HG02571 (cell line): ENCODE measurements around the gene CBFA2T3.

Source experiments
- ATAC-seq: cut with Tn5 transposase; IDR thresholded peaks from one replicate; pipeline ENCODE4 v1.9.1; 2021; ENCODE audit warnings: mild to moderate bottlenecking, moderate library complexity; ENCODE audit not compliant: unreplicated experiment

The CBFA2T3 gene

DNA sequence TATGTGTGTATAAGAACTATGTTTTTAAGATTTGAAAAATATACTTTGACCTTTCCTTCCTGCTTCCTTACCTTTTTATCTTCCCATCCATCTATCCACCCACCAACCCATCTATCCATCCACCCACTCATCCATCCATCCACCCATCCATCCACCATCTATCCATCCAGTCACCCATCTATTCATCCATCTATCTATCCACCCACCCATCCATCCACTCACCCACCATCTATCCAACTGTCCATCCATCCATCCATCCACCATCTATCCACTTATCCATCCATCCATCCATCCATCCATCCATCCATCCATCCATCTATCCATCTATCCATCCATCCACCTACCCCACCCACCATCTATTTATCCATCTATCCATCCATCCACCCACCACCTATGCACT is 12.4 kb downstream of the CBFA2T3 start:
- ATAC-seq: no peak

DNA sequence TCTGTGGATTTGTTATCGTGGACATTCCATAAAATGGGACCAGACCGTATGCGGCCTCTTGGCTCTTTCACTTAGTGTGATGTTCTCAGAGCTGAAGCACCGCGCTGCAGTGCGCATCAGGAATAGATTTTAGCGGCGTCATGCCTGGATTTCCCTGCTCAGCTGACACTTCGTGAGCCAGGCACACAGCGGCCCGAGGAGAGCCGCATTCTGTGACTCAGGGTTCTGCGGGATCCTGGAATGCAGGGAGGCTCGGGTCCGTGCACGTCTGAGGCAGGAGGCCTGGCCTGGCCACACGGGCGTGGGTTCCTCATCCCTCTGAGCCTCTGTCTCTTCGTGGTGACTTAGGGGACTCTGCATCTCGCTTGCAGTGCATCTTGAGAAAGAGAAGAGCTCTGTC is 13.4 kb downstream of the CBFA2T3 start:
- no peak for ATAC-seq

DNA sequence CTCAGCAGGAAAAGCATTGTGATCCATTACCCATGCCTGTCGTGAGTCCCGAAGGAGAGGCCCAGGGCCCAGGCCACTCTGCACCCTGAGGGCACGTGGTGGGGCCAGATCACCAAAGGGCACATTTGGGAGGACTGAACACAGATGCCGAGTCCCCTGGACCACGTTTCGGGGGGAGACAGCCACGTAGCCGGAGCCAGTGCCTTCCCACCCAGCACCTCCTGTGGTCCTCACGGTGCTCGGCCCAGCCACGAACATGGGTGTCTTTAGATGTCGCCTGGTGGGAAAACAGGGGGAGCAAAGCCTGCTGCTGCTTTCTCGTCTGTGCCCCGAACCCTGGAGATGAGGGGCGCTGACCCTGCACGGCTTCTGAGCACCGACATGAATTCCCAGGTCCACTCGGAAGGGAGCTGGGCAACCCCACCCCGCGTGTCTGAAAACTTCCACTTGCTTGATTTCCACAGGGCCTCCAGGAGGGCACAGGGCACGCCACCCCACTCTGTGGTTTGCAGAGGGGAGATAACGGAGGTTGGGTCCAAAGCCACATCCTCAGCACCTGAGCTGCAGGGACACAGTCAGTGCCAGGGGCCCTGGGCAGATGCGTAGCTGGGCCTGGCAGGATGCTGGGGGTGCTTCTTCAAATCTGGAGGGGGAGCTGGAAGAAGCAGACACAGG is 14.4 kb downstream of the CBFA2T3 start:
- ATAC-seq: no peak

DNA sequence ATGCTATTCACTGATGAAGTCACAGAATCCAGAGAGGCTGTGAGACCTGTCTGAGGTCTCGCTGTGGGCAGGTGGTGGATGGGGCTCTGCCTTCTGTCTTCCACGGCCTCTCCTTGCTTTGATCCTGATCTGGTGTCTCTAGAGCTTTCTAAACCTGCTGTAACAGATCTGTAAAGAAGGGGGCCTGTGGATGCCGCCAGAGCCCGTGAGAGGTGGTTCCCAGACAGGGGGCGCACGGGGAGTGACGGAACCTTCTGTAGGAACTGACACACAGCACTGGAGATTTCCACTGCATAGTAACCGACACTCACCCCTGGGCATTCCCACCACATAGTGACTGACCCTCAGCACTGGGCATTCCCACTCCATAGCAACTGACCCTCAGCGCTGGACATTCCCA is 16.0 kb downstream of the CBFA2T3 start:
- no peak for ATAC-seq

DNA sequence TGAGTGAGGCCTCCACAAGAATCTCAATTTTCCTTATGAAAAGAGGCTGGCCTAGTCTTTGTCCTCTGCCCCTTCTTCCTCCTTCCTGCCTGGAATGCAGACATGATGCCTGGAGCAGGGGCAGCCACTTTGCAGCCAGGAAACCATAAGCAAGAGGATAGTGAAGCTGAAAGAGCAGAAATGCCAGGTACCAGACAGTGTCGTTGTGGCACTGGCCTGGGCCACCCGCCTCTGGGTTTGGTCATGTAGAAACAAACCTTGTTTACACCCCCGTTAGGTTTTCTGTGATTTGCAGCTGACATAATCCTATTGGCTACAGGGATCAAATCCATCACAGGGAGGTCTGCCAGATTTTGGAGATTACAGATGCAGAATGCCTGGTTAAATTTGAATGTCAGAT is 16.5 kb downstream of the CBFA2T3 start:
- ATAC-seq: no peak

DNA sequence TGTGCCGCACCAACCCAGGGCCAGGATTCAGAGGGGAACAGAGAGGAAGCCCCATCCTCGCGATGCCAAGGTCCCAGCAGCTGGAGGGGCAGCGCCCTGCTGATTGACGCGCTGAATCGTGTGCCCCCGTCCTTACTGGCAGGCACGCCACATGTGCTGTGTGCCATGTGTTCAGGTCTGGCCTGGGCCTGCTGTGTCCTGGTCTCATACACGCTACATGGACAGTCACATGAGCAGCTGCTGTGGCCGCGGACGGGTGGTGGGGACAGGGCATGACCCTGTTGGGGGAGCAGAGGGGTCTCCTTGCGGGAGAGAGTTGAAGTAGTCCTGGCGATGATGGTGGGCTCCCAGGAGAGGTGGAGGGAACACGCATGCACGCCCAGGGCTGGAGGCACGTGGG is 18.0 kb downstream of the CBFA2T3 start:
- no peak for ATAC-seq

DNA sequence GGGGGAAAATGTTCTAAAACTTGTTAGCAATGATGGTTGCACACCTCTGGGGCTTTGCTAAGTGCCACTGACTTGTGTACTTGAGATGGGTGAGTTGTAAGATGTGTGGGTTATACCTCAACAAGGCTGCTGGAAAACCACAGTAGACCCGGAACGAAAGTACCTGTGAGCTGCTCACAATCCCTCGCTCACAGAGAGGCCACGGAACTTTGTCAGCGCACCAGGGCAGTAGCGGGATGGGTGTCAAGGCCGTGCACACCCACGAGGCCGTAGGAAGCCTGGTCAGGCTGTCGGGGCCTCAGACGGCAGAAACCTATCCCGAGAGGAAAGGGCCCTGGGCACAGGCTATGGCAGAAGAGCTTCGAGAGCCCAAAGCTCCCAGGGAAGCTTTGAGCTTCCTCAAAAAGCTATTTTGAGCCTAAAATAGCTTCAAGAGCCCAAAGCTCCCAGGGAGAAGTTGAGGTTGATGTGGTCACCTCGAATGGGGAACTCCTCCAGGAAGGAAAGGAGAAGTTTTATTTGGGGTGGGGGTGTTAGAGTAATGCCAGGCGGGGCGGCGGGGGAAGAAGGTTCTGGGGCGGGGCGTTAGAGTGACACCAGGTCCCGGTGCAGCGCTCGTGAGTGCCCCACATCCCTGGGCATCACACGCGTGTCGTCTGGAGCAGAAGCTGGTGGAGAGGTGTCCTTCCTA is 19.0 kb downstream of the CBFA2T3 start:
- no peak for ATAC-seq

DNA sequence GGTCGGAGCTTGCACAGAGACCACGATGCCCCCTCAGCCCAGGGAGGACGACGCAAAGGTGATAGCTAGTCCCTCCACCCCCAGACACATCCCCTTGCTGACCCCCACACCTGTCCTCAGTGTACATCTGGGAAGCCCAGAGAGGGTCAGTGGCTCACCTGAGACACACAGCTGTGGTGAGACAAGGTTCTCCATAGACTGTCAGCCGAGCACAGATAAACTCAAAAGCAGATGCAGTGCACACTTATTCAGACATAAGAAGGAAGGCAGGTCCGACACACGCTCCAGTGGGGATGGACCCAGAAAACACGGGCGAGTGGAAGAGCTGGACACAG is 19.6 kb downstream of the CBFA2T3 start:
- ATAC-seq: no peak

DNA sequence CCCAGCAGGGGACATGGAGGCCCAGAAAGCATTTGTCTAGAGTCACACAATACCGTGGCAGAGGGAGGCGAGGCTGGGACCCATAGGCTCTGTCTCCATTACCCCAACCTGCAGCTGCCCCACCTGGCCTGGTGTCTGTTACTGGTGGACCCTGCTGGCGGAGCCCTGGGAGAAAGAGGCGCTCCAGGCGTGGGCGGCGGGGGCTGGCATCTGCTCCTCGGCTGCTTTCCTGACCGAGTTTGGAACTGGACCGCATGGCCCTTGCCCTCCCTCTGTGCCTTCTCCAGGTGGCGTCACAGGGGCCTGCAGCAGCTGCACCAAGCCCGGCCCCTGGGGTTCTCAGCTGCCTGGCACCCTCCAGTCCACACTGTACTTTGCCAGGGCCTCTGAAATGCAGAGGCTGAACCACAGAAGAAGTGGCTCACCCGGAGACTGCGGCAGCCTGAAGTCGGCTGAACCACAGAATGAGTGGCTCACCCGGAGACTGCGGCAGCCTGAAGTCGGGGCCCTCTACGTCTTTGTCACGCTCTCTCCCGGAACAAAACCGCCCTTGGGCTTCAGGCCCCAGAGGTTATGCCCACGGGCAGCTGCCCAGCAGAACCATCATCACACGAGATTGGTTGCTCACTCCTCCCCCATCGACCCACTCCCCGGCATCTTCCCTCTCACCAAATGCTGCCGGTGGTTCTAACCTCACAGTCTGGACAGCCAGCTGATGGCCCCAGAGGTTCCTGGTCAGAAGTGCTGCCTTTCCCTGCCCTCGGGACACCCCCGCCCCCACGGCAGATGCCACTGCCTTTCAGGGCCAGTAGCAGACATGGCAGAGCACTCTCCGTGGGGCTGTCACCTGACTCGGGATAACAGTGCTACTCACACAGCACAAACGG is 20.2 kb downstream of the CBFA2T3 start:
- ATAC-seq: no peak

DNA sequence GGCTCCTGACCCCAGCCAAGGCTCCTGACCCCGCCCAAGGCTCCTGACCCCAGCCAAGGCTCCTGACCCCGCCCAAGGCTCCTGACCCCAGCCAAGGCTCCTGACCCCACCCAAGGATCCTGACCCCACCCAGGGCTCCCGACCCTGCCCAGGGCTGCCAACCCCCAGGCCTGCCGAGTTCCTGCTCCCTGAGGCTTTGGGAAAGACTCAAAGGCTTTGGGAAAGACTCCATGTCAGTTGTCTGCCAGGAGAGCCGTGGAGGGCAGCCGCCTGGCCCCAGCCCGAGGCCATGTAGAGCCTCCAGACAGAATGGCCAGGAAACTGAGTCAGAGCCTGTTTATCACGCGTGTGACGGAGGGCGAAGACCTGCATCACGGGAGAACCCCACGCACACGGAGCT is 21.1 kb downstream of the CBFA2T3 start:
- no peak for ATAC-seq

DNA sequence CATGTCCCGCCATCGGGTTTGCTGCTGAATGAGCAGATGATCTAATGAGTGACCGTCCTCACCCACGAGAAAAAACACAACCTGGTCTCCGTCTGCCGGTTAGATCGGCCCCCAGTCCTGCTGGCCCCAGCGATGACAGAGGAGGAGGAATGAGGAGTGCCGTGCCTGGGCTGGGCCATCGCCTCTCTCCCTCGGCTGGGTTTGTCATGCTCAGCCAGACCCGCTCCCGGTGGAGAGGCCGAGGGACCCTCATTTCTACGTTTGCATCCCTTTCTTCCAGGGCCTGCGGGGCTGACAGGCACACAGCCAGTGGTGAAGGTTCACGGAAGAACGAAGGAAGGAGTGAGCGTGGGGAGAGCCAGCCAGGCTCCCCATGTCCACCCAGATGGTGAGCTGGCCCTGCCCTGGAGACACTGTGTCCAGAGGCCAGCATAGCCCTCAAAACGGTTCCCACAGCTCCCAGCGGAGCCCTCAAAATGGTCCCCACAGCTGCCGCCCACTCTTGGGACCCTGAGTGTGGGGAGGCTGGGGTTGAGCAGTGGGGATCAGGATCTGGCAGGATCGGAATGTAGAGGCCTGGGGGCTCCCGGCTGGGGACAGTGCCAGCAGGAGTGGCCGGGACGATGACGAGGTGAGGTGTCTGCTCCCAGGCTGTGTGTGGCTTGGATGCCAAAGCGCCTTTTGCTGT is 23.9 kb downstream of the CBFA2T3 start:
- ATAC-seq: no peak

DNA sequence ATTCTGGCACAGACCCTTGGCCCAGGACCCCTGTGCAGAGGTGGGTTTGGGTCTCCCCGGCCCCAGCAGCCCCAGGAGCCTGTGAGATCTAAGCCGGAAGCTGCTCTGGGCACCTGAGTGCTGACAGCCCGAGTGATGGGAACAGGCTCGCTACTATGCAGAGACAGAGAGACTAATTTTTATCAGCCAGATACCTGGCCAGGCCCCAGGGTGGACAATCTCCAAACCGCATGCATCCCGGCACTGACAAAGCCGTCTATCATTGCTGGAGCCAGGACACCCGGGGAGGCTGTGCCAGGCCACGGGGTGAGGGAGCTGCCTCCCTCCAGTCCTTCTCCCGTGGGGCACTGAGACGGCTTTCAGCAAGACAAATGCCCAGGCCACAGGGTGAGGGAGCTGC is 25.0 kb downstream of the CBFA2T3 start:
- ATAC-seq: no peak

DNA sequence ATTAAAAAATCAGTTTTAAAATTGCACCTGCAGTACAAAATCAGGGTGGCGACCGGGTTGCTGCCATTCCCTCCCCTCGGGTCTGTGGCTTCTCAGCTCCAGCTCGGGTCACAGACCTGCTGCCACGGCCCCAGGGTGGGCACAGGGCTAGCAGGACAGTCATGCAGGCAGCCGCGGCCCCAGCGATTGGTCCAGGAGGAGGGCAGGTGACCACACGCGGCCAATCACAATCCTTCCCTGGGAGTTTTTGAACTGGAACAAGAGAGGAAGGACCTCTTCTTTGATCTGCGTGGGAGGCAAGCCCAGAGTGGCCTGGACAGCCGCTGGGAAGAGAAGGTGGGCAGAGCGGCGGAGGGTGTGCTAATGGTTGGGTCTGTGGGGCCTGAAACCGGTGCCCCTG is 25.5 kb downstream of the CBFA2T3 start:
- no peak for ATAC-seq

DNA sequence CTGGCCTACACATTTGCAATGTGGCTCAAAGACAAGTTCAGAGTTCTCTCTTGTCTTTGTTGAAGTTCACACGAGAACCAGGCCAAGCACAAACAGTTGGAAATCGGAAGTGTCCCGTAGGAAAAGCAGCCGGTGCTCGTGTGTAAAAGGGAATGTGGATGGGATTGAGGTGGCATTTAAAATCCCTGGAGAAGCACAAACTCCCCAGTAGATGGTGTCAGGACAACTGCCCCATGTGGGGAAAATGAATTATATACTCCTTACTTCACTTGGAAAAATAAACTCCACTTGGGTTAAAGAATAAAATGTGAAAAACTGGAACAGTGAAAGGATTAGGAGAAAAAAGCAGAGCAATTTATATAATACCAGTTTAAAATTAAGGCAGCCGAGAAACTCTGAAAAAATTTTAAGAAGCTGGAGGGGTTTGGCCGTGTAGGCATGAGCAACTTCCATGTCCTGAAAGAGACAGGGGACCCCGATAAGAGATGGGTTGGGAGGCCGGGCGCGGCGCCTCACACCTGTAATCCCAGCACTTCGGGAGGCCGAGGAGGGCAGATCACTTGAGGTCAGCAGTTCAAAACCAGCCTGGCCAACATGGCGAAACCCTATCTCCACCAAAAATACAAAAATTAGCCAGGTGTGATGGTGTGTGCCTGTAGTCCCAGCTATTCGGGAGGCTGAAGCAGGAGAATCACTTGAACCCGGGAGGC is 28.1 kb downstream of the CBFA2T3 start:
- ATAC-seq: no peak

DNA sequence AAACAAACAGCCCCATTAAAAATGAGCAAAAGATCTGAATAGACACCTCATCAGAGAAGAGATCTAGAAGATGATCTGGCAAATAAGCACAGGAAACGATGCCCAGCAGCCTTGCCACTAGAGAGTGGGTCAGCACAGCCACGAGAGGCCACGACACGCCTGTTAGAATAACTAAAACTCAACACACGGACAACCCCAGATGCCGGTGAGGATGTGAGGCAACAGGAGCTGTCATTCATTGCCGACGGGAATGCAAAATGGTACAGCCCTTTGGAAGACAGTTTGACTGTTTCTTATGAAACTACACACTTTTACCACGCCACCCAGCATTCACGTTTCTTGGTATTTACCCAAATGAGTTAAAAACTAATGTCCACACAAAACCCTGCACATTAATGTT is 31.5 kb downstream of the CBFA2T3 start:
- no peak for ATAC-seq

DNA sequence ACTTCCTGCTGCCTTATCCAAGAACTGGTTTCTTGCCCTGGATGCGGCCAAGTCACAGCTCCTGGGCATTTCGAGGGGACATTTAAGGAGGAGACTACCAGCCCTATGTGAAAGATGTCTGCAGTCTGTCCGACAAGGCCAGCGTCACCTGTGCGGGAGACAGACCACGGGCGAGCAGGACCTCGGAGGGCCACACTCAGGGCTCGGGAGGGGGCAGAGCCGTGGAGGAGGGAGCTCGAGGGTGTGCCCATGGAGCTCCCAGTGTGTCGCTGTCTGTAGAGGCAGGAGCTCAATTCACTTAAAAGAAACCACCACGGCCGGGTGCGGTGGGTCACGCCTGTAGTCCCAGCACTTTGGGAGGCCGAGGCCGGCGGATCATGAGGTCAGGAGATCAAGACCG is 33.3 kb downstream of the CBFA2T3 start:
- no peak for ATAC-seq

DNA sequence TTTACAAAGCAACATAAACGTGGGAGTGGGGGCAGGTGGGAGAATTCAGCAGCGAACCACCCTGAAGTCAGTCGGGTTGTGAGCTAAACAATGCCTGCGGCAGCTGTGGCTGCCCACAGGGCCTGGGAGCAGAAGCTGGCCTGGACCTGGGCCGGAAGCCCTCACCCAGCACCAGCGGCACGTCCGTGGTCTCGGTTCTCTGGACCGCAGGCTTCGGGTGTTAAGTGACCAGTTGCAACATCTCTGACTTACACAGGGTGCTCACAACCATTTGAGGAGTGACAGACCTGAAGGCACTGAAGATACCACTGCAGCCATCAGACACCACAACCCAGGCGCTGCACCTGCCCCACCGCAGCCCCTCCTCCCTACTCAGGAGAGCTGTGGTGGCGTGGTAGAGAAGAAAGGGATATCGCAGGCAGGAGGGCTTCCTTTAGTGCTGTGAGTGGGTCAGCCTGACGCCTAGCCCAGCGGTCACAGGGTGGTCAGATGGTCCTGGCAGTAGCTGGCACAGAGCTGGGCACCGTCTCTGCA is 33.8 kb downstream of the CBFA2T3 start:
- no peak for ATAC-seq

DNA sequence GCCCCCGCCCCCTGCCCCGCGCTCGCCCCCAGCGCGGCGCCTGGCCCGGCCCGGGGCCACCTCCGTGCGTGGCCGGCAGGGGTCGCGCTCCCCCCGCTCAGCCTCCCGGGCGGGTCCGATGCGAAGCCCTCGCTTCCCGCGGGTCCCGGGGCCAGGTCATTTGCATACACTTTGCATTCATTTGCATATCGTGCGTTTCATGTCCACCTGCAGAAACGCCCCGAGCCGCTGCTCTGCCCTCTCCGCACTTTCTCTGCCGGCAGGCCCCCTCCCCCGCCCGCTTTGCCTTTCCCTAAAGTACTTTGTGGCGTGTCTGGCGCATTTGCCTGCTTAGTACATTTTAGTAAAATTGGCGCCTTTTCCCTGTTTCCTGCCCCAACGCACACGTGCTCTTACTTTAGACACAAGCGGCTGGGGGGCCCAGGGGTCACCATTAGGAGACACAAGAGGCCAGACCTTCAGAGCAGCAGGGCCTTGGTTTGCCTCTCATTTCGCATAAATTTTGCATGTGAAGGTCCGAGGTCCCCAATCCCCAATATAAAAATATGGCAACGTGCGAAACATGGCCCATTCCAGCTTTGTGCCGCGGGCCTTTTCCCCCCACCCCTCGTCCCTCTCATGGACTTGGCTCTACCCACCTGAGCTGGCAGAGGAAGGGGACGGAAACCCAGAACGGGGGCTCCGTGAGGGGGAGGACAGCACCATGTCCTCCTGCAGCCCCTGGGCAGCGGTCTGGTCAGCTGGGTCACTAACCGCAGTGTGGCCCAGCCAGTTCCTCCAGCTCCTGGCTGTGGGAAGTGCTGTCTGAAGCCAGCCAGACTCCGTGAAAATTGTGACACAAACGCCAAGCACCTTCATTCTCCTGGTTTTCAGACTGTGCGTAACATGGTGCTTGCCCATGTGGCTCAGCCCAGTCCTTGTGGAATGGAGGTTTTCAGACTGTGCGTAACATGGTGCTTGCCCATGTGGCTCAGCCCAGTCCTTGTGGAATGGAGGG is 34.8 kb downstream of the CBFA2T3 start:
- ATAC-seq: peak; percentile 42
